SK-N-SH treated with all-trans-retinoic acid at 6 μM for 48 hours (cell line): ENCODE results near the gene RAB23.

ENCODE experiments used
- ATAC-seq: fragments of 200-7000 bp; cut with Tn5 transposase; 3 replicates; pipeline ENCODE4 v1.9.1; 2020; ENCODE audit warnings: mild to moderate bottlenecking, moderate library complexity
- ARNTL ChIP-seq: fragments of 450-650 bp; formaldehyde crosslinking; IDR thresholded peaks from 2 replicates; pipeline ENCODE4 v1.5.0; 2020; ENCODE audit warnings: low read depth, mild to moderate bottlenecking, moderate library complexity, borderline replicate concordance
- CREB5 ChIP-seq: fragments of 250-450 bp; sonication (Bioruptor Pico); IDR thresholded peaks from 2 replicates; pipeline ENCODE4 v1.5.1; 2020; ENCODE audit warnings: low read depth, mild to moderate bottlenecking, moderate library complexity
- CSDC2 ChIP-seq: fragments of 250-450 bp; sonication (Bioruptor Pico); IDR thresholded peaks from 2 replicates; pipeline ENCODE4 v1.5.0; 2020; ENCODE audit warnings: mild to moderate bottlenecking, moderate library complexity
- CSRNP3 ChIP-seq: fragments of 250-450 bp; sonication (Bioruptor Pico); IDR thresholded peaks from 2 replicates; pipeline ENCODE4 v1.5.1; 2021; ENCODE audit warnings: mild to moderate bottlenecking, moderate library complexity
- GLIS3 ChIP-seq: fragments of 250-450 bp; sonication (Bioruptor Pico); IDR thresholded peaks from 2 replicates; pipeline ENCODE4 v1.5.0; 2020; ENCODE audit warnings: mild to moderate bottlenecking, moderate library complexity
- ISL1 ChIP-seq: fragments of 250-450 bp; sonication (Bioruptor Pico); IDR thresholded peaks from 2 replicates; pipeline ENCODE4 v2.1.2; 2022; ENCODE audit warnings: mild to moderate bottlenecking, moderate library complexity
- OSR1 ChIP-seq: fragments of 250-450 bp; sonication (Bioruptor Pico); IDR thresholded peaks from 2 replicates; pipeline ENCODE4 v1.8.0; 2022; ENCODE audit warnings: moderate library complexity, mild to moderate bottlenecking, inconsistent platforms
- PATZ1 ChIP-seq: fragments of 250-450 bp; sonication (Bioruptor Pico); IDR thresholded peaks from 2 replicates; pipeline ENCODE4 v1.8.0; 2020; ENCODE audit warnings: mild to moderate bottlenecking, moderate library complexity, borderline replicate concordance
- POU6F1 ChIP-seq: fragments of 250-450 bp; sonication (Bioruptor Pico); IDR thresholded peaks from 2 replicates; pipeline ENCODE4 v1.8.0; 2021; ENCODE audit warnings: low read depth, mild to moderate bottlenecking, moderate library complexity, borderline replicate concordance
- PPARA ChIP-seq: fragments of 250-450 bp; sonication (Bioruptor Pico); IDR thresholded peaks from 2 replicates; pipeline ENCODE4 v1.5.0; 2020; ENCODE audit warnings: mild to moderate bottlenecking, borderline replicate concordance
- RARB ChIP-seq: fragments of 250-450 bp; sonication (Bioruptor Pico); IDR thresholded peaks from 2 replicates; pipeline ENCODE4 v1.8.0; 2021; ENCODE audit warnings: mild to moderate bottlenecking, moderate library complexity
- SNAI2 ChIP-seq: fragments of 250-450 bp; sonication (Bioruptor Pico); IDR thresholded peaks from 2 replicates; pipeline ENCODE4 v1.5.0; 2020; ENCODE audit warnings: mild to moderate bottlenecking, moderate library complexity
- TOX ChIP-seq: fragments of 250-450 bp; sonication (Bioruptor Pico); IDR thresholded peaks from 2 replicates; pipeline ENCODE4 v1.8.0; 2021; ENCODE audit warnings: mild to moderate bottlenecking, moderate library complexity, borderline replicate concordance
- TSHZ2 ChIP-seq: fragments of 250-450 bp; sonication (Bioruptor Pico); IDR thresholded peaks from 2 replicates; pipeline ENCODE4 v1.5.0; 2020; ENCODE audit warnings: mild to moderate bottlenecking, moderate library complexity
- ZC3H10 ChIP-seq: fragments of 250-450 bp; sonication (Bioruptor Pico); IDR thresholded peaks from 2 replicates; pipeline ENCODE4 v1.5.1; 2021; ENCODE audit warnings: mild to moderate bottlenecking, moderate library complexity
- ZFP3 ChIP-seq: fragments of 250-450 bp; sonication (Bioruptor Pico); IDR thresholded peaks from 2 replicates; pipeline ENCODE4 v1.5.0; 2020; ENCODE audit warnings: mild to moderate bottlenecking, moderate library complexity
- ZFP30 ChIP-seq: fragments of 450-650 bp; formaldehyde crosslinking; IDR thresholded peaks from 2 replicates; pipeline ENCODE4 v1.5.0; 2022; ENCODE audit warnings: mild to moderate bottlenecking, moderate library complexity
- ZNF565 ChIP-seq: fragments of 450-650 bp; formaldehyde crosslinking; conservative IDR thresholded peaks from 2 replicates; pipeline ENCODE4 v1.5.0; 2020; ENCODE audit warnings: low read depth, mild to moderate bottlenecking, moderate library complexity
- ZNF70 ChIP-seq: fragments of 450-650 bp; formaldehyde crosslinking; IDR thresholded peaks from 2 replicates; pipeline ENCODE4 v1.5.0; 2020; ENCODE audit warnings: mild to moderate bottlenecking, moderate library complexity

RAB23 gene

GRCh38 chr6:57180596-57180995 is 41.5 kb downstream of the RAB23 start:
- TF ChIP-seq GLIS3 (CRISPR knock-in tag): no peak
- TF ChIP-seq CSRNP3 (CRISPR knock-in tag): no peak
- TF ChIP-seq PATZ1 (CRISPR knock-in tag): no peak
- no peak for TF ChIP-seq OSR1 (CRISPR knock-in tag)
- no peak for TF ChIP-seq TSHZ2 (CRISPR knock-in tag)
- TF ChIP-seq ISL1 (CRISPR knock-in tag): no peak
- no peak for ATAC-seq

GRCh38 chr6:57177545-57178265 is 44.4 kb downstream of the RAB23 start:
- no peak for ATAC-seq

GRCh38 chr6:57174511-57174907 is 47.6 kb downstream of the RAB23 start:
- no peak for ATAC-seq
- no peak for TF ChIP-seq SNAI2 (CRISPR knock-in tag)
- TF ChIP-seq TOX (CRISPR knock-in tag): no peak

More at GRCh38 chr6:57177545-57178265, 44.4 kb downstream of the RAB23 start:
- TF ChIP-seq CSRNP3 (CRISPR knock-in tag) (no peak), ZC3H10 (CRISPR knock-in tag) (no peak), ARNTL (CRISPR knock-in tag) (no peak)

GRCh38 chr6:57173886-57174510 is 48.1 kb downstream of the RAB23 start:
- peak; percentile 36 for ATAC-seq
- TF ChIP-seq ZNF565 (CRISPR knock-in tag): no peak
- no peak for TF ChIP-seq ZFP3 (CRISPR knock-in tag)
- TF ChIP-seq SNAI2 (CRISPR knock-in tag): no peak
- TF ChIP-seq ZC3H10 (CRISPR knock-in tag): no peak
- TF ChIP-seq OSR1 (CRISPR knock-in tag): no peak
- no peak for TF ChIP-seq RARB (CRISPR knock-in tag)
- no peak for TF ChIP-seq ZNF70 (CRISPR knock-in tag)
- no peak for TF ChIP-seq ZFP30 (CRISPR knock-in tag)
- TF ChIP-seq PPARA (CRISPR knock-in tag): no peak
- TF ChIP-seq CSDC2 (CRISPR knock-in tag): no peak
- no peak for TF ChIP-seq ARNTL (CRISPR knock-in tag)
- TF ChIP-seq GLIS3 (CRISPR knock-in tag): no peak
- TF ChIP-seq POU6F1 (CRISPR knock-in tag): no peak
- no peak for TF ChIP-seq TSHZ2 (CRISPR knock-in tag)
- TF ChIP-seq CREB5 (CRISPR knock-in tag): no peak
- TF ChIP-seq ISL1 (CRISPR knock-in tag): no peak
